CD14-positive monocyte (primary cell): ENCODE measurements around the gene INPP4B. TPM values are rescaled to one million over a fixed set of nuclear protein-coding genes. Genes with fewer than 3 reads are reported as not detected.

ENCODE experiments used
- DNase-seq, 3 donors: peaks; one replicate each; pipeline ENCODE4 v3.0.0-alpha.2; 2011 to 2022
- H2AFZ ChIP-seq: 2 replicates; pipeline ENCODE4 v1.6.0; 2012; ENCODE audit warnings: mild to moderate bottlenecking, low read depth, low read length, inconsistent platforms; ENCODE audit not compliant: insufficient read depth, poor library complexity, severe bottlenecking
- H3K27ac ChIP-seq, 2 donors: 1 replicate in 1 of 2; 2 replicates in 1 of 2; pipeline ENCODE4 v1.5.1; 2012 to 2013; ENCODE audit warnings: low read length in 2 of 2, control low read depth in 1 of 2, inconsistent platforms in 1 of 2, low read depth in 1 of 2, mild to moderate bottlenecking in 1 of 2
- H3K27me3 ChIP-seq, 2 donors: one replicate each; pipeline versions ENCODE4 v1.6.0 to v1.6.1; 2011 to 2013; ENCODE audit warnings: low read length in 2 of 2; ENCODE audit not compliant: control insufficient read depth in 2 of 2, insufficient read depth in 2 of 2
- H3K36me3 ChIP-seq, 2 donors: replicated peaks in 1 of 2; 1 replicate in 1 of 2; 2 replicates in 1 of 2; pipeline versions ENCODE4 v1.5.1 to v1.6.1; 2012 to 2013; ENCODE audit warnings: low read length in 2 of 2, control low read depth in 1 of 2, inconsistent platforms in 1 of 2, mild to moderate bottlenecking in 1 of 2; ENCODE audit not compliant: insufficient read depth in 2 of 2, control insufficient read depth in 1 of 2
- H3K4me1 ChIP-seq, 2 donors: 1 replicate in 1 of 2; 2 replicates in 1 of 2; pipeline versions ENCODE4 v1.5.1 to v1.6.1; 2012 to 2013; ENCODE audit warnings: low read length in 2 of 2, control low read depth in 1 of 2, inconsistent platforms in 1 of 2, mild to moderate bottlenecking in 1 of 2, moderate library complexity in 1 of 2; ENCODE audit not compliant: insufficient read depth in 2 of 2, control insufficient read depth in 1 of 2
- H3K4me2 ChIP-seq: replicated peaks from 2 replicates; pipeline ENCODE3; 2012; ENCODE audit warnings: low read length, moderate library complexity, mild to moderate bottlenecking; ENCODE audit not compliant: poor library complexity, severe bottlenecking; ENCODE audit errors: extremely low read depth
- H3K4me3 ChIP-seq, 3 experiments: fragments of 200-600 bp in 1 of 3; sonication (generic) in 1 of 3; replicated peaks in 1 of 3; 1 replicate in 2 of 3; 2 replicates in 1 of 3; pipeline ENCODE4 v1.5.1; 2011 to 2013; ENCODE audit warnings: low read length in 3 of 3, mild to moderate bottlenecking in 3 of 3, control low read depth in 2 of 3, low read depth in 2 of 3, inconsistent platforms in 1 of 3, moderate library complexity in 1 of 3
- H3K79me2 ChIP-seq: 2 replicates; pipeline ENCODE4 v1.6.0; 2012; ENCODE audit warnings: mild to moderate bottlenecking, control low read depth, inconsistent platforms, low read length, moderate library complexity; ENCODE audit not compliant: insufficient read depth
- H3K9ac ChIP-seq: 2 replicates; pipeline ENCODE4 v1.6.0; 2017; ENCODE audit warnings: low read length, mild to moderate bottlenecking; ENCODE audit not compliant: insufficient read depth, poor library complexity, severe bottlenecking
- H3K9me3 ChIP-seq, 2 donors: replicated peaks in 1 of 2; 1 replicate in 1 of 2; 2 replicates in 1 of 2; pipeline versions ENCODE4 v1.5.1 to v1.6.1; 2012 to 2013; ENCODE audit warnings: low read length in 2 of 2, control low read depth in 1 of 2; ENCODE audit not compliant: control insufficient read depth in 1 of 2, insufficient read depth in 1 of 2
- H4K20me1 ChIP-seq: 2 replicates; pipeline ENCODE4 v1.6.0; 2012; ENCODE audit warnings: mild to moderate bottlenecking, low read length, control low read depth, moderate library complexity; ENCODE audit not compliant: insufficient read depth
- H3K27ac Mint-ChIP-seq, 7 donors: one replicate each; pipeline ENCODE4 v1.8.0; 2020; ENCODE audit warnings: mild to moderate bottlenecking in 7 of 7, mixed read lengths in 7 of 7, moderate library complexity in 6 of 7, inconsistent platforms in 2 of 7
- H3K27me3 Mint-ChIP-seq, 3 donors: one replicate each; pipeline ENCODE4 v1.8.0; 2021 to 2022; ENCODE audit warnings: low read depth in 3 of 3, mild to moderate bottlenecking in 3 of 3, mixed read lengths in 3 of 3, moderate library complexity in 3 of 3, inconsistent platforms in 1 of 3
- H3K36me3 Mint-ChIP-seq, 2 donors: one replicate each; pipeline ENCODE4 v1.8.0; 2020; ENCODE audit warnings: mixed read lengths in 2 of 2, inconsistent platforms in 1 of 2, mild to moderate bottlenecking in 1 of 2
- H3K4me1 Mint-ChIP-seq: one replicate; pipeline ENCODE4 v1.8.0; 2020; ENCODE audit warnings: mild to moderate bottlenecking, mixed read lengths
- H3K4me3 Mint-ChIP-seq, 2 donors: one replicate each; pipeline ENCODE4 v1.8.0; 2020; ENCODE audit warnings: mild to moderate bottlenecking in 2 of 2, mixed read lengths in 2 of 2, moderate library complexity in 1 of 2
- H3K9me3 Mint-ChIP-seq, 7 donors: one replicate each; pipeline ENCODE4 v1.8.0; 2020 to 2022; ENCODE audit warnings: mixed read lengths in 7 of 7, mild to moderate bottlenecking in 6 of 7, moderate library complexity in 6 of 7, inconsistent platforms in 2 of 7
- WGBS: methylation state at CpG from one replicate; pipeline ENCODE4 v1.1.5; 2013; ENCODE audit warnings: missing lambda C conversion rate; ENCODE audit not compliant: insufficient coverage; 5-methylcytosine and 5-hydroxymethylcytosine counted together
- intact Hi-C, 2 donors: fragments of 100-400 bp; cut with micrococcal nuclease; formaldehyde crosslinking; loops; one replicate each; pipeline versions ENCODE4 v1.15.0 to v1.15.1; 2023
- polyA plus RNA-seq, 3 donors: library from polyadenylated mRNA; depleted of rRNA in 1 of 3; unstranded in 2 of 3; stranded (reverse) in 1 of 3; fragments of 300-500 nt in 2 of 3; fragments of >200 nt in 1 of 3; fragmentation: Illumina TruSeq in 2 of 3; gene quantifications; 1 replicate in 2 of 3; 2 replicates in 1 of 3; pipeline ENCODE4 v1.2.3, GENCODE V29; 2012 to 2021
- TF ChIP-seq, protein P1 (sequence below): fragments of 200-600 bp; IDR thresholded peaks from one replicate; pipeline ENCODE4 v1.8.0; 2022; ENCODE audit warnings: antibody characterized with exemption, mild to moderate bottlenecking

INPP4B gene
- polyA plus RNA-seq, 3 donors: 0.13 to 0.38 (median 0.22) TPM

DNA sequence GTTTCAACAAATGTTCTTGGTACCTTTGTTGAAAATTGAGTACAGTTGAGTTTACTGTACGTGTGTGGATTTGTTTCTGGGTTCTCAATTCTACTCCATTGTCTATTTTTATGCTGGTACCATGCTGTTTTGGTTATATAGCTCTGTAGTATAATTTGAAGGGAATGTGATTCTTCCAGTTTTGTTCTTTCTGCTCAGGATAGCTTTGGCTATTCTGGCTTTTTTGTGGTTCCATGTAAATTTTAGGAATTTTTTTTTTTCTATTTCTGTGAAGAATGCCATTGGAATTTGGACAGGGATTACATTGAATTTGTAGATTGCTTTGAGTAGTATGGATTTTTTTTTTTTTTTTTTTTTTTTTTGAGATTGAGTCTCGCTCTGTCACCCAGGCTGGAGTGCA is 836.4 kb downstream of the INPP4B start:
- Mint-ChIP-seq H3K27me3 (no peaks in the 10 kb centered on the region), H3K4me3 (no peak overlapping the region), H3K9me3 (peaks cover 4 to 11% (median 7%) of the 10 kb centered on the region in 7 donors), H3K36me3 (no peaks in the 10 kb centered on the region), H3K27ac (no peak overlapping the region), H3K4me1 (no peaks in the 10 kb centered on the region)
- Histone ChIP-seq H3K27me3 (no peaks in the 10 kb centered on the region), H3K4me1 (no peaks in the 10 kb centered on the region), H3K79me2 (no peaks in the 10 kb centered on the region), H3K9ac (no peak overlapping the region), H3K27ac (no peak overlapping the region), H2AFZ (no peak overlapping the region), H4K20me1 (no peaks in the 10 kb centered on the region), H3K9me3 (peaks cover 0 to 5% of the 10 kb centered on the region in 2 donors), H3K4me3 (no peak overlapping the region), H3K4me2 (no peak overlapping the region), H3K36me3 (no peaks in the 10 kb centered on the region)
- intact Hi-C loops: no loop called here
- DNase-seq: no peak
- TF ChIP-seq, protein P1, sequence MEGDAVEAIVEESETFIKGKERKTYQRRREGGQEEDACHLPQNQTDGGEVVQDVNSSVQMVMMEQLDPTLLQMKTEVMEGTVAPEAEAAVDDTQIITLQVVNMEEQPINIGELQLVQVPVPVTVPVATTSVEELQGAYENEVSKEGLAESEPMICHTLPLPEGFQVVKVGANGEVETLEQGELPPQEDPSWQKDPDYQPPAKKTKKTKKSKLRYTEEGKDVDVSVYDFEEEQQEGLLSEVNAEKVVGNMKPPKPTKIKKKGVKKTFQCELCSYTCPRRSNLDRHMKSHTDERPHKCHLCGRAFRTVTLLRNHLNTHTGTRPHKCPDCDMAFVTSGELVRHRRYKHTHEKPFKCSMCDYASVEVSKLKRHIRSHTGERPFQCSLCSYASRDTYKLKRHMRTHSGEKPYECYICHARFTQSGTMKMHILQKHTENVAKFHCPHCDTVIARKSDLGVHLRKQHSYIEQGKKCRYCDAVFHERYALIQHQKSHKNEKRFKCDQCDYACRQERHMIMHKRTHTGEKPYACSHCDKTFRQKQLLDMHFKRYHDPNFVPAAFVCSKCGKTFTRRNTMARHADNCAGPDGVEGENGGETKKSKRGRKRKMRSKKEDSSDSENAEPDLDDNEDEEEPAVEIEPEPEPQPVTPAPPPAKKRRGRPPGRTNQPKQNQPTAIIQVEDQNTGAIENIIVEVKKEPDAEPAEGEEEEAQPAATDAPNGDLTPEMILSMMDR: no peak
- 100% methylated on average over 1 of the region's 2 CpGs for WGBS

DNA sequence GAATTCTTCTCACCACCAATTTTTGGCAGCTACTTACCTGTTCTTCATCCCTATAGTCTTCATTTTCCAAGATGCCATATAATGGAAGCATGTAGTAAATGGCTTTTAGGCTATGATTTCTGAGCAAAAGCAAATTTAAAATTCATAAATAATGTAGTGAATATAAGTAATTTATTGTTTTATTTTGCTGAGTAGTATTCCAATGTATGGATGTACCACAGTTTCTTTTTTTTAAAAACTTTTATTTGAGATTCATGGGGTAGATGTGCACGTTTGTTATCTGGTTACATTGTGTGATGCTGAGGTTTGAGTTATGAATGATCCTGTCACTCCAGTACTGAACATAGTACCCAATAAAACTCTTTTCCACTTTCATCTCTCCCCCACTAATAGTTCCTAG is 840.6 kb downstream of the INPP4B start:
- intact Hi-C loops: no loop called here
- TF ChIP-seq, protein P1: no peak
- Histone ChIP-seq H4K20me1 (no peaks in the 10 kb centered on the region), H3K79me2 (no peaks in the 10 kb centered on the region), H3K27me3 (no peaks in the 10 kb centered on the region), H3K9ac (no peak overlapping the region), H2AFZ (no peak overlapping the region), H3K36me3 (no peaks in the 10 kb centered on the region), H3K27ac (no peak overlapping the region), H3K9me3 (no peaks in the 10 kb centered on the region), H3K4me2 (no peak overlapping the region), H3K4me3 (no peak overlapping the region), H3K4me1 (no peaks in the 10 kb centered on the region)
- H3K9me3 Mint-ChIP-seq: peaks cover 0 to 8% (median 3%) of the 10 kb centered on the region in 7 donors
- no peaks in the 10 kb centered on the region for H3K36me3 Mint-ChIP-seq
- no peak for DNase-seq
- H3K27ac Mint-ChIP-seq: no peak overlapping the region
- no peak overlapping the region for H3K4me3 Mint-ChIP-seq
- H3K4me1 Mint-ChIP-seq: no peaks in the 10 kb centered on the region
- no CpG with 5 or more reads among the region's 1 CpG for WGBS
- H3K27me3 Mint-ChIP-seq: no peaks in the 10 kb centered on the region
